ENCODE data around the gene ARHGEF4.

GRCh38 chr2:130966149-130966774, 129.5 kb downstream of the ARHGEF4 start:
- no peak for TF ChIP-seq CTCF (conservative IDR thresholded peaks at IDR 0.05; ENCODE audit: low read length)
- TF ChIP-seq EZH2phosphoT487 (IDR thresholded peaks at IDR 0.05; ENCODE audit: borderline replicate concordance): no peak

Measured in Loucy (cell line).